Glutamatergic neuron (in vitro differentiated cells): ENCODE data around the gene TNS3. TPM values are rescaled to one million over a fixed set of nuclear protein-coding genes. Genes with fewer than 3 reads are reported as not detected.

Experiments used
- DNase-seq: peaks from one replicate; pipeline ENCODE4 v3.0.0; 2022
- H3K27ac Mint-ChIP-seq: one replicate; pipeline ENCODE4 v1.8.0; 2020; ENCODE audit warnings: mild to moderate bottlenecking, mixed read lengths, inconsistent platforms; ENCODE audit not compliant: unreplicated experiment
- H3K27me3 Mint-ChIP-seq: one replicate; pipeline ENCODE4 v1.8.0; 2020; ENCODE audit warnings: mild to moderate bottlenecking, moderate library complexity, mixed read lengths, inconsistent platforms; ENCODE audit not compliant: unreplicated experiment
- H3K36me3 Mint-ChIP-seq: one replicate; pipeline ENCODE4 v1.8.0; 2020; ENCODE audit warnings: mild to moderate bottlenecking, mixed read lengths, inconsistent platforms; ENCODE audit not compliant: unreplicated experiment
- H3K4me1 Mint-ChIP-seq: one replicate; pipeline ENCODE4 v1.8.0; 2020; ENCODE audit warnings: mild to moderate bottlenecking, low read depth, mixed read lengths, inconsistent platforms; ENCODE audit not compliant: unreplicated experiment
- H3K4me3 Mint-ChIP-seq: one replicate; pipeline ENCODE4 v1.8.0; 2020; ENCODE audit warnings: mild to moderate bottlenecking, mixed read lengths, inconsistent platforms; ENCODE audit not compliant: unreplicated experiment
- H3K9me3 Mint-ChIP-seq: one replicate; pipeline ENCODE4 v1.8.0; 2020; ENCODE audit warnings: mild to moderate bottlenecking, moderate library complexity, mixed read lengths, inconsistent platforms; ENCODE audit not compliant: unreplicated experiment
- total RNA-seq: library from RNA; stranded (reverse); fragmentation: NEBNext Ultra II Directional; extraction: Animal tissue kit (Norgen Biotek cat#: 25700); gene quantifications from one replicate; pipeline ENCODE4 v1.2.1, GENCODE V29; 2021; ENCODE audit not compliant: unreplicated experiment
- TF ChIP-seq, protein P1 (sequence below): fragments of 200-600 bp; sonication (generic); IDR thresholded peaks from one replicate; pipeline ENCODE4 v1.5.0; 2021; ENCODE audit not compliant: partially characterized antibody, unreplicated experiment

Gene TNS3
- total RNA-seq, 1 donor from 2014 or later, result 3.8 TPM

DNA sequence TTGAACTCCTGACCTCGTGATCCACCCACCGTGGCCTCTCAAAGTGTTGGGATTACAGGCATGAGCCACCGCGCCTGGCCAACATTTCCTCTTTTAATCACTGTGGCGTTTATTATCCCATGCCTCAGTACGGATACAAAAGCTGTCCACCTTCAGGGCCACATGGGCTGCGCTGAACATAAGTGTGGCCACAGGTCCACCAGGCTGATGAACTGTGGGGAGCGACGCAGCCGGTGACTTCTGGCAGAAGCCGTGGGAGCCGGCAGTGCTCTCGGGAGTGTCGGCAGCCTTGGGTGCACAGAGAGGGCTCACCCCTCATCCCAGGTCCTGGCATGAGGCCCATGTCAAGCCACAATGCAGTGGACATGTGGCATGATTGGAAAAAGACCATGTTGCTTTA lies 223.6 kb downstream of the TNS3 start:
- H3K27me3 Mint-ChIP-seq, result peaks cover 2% of the 10 kb centered on the region
- H3K4me1 Mint-ChIP-seq, result no peaks in the 10 kb centered on the region
- H3K9me3 Mint-ChIP-seq, result peaks cover 4% of the 10 kb centered on the region
- no peaks in the 10 kb centered on the region for H3K36me3 Mint-ChIP-seq
- H3K27ac Mint-ChIP-seq, result no peak overlapping the region
- DNase-seq, result no peak
- TF ChIP-seq, protein P1, sequence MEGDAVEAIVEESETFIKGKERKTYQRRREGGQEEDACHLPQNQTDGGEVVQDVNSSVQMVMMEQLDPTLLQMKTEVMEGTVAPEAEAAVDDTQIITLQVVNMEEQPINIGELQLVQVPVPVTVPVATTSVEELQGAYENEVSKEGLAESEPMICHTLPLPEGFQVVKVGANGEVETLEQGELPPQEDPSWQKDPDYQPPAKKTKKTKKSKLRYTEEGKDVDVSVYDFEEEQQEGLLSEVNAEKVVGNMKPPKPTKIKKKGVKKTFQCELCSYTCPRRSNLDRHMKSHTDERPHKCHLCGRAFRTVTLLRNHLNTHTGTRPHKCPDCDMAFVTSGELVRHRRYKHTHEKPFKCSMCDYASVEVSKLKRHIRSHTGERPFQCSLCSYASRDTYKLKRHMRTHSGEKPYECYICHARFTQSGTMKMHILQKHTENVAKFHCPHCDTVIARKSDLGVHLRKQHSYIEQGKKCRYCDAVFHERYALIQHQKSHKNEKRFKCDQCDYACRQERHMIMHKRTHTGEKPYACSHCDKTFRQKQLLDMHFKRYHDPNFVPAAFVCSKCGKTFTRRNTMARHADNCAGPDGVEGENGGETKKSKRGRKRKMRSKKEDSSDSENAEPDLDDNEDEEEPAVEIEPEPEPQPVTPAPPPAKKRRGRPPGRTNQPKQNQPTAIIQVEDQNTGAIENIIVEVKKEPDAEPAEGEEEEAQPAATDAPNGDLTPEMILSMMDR, result no peak
- no peak overlapping the region for H3K4me3 Mint-ChIP-seq

DNA sequence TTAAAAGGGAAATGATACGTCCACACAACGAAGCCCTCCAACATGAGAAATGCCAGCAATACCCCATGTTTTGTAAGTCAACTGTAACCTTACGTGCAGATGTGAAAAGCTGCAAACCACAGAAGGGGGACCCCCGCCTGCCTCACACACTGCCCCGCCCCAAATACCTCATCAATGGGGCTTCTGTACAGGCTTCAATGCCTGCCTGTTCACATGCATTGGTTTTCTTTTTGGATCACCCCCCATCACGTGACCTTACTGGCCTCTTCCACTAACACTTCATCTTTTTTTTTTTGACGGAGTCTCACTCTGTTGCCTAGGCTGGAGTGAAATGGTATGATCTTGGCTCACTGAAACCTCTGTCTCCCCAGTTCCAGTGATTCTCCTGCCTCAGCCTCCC lies 224.0 kb downstream of the TNS3 start:
- Mint-ChIP-seq H3K36me3 (no peaks in the 10 kb centered on the region), H3K4me3 (no peak overlapping the region), H3K4me1 (no peaks in the 10 kb centered on the region), H3K27me3 (peaks cover 2% of the 10 kb centered on the region), H3K9me3 (peaks cover 4% of the 10 kb centered on the region), H3K27ac (no peak overlapping the region)
- DNase-seq, result no peak
- TF ChIP-seq, protein P1, result no peak

DNA sequence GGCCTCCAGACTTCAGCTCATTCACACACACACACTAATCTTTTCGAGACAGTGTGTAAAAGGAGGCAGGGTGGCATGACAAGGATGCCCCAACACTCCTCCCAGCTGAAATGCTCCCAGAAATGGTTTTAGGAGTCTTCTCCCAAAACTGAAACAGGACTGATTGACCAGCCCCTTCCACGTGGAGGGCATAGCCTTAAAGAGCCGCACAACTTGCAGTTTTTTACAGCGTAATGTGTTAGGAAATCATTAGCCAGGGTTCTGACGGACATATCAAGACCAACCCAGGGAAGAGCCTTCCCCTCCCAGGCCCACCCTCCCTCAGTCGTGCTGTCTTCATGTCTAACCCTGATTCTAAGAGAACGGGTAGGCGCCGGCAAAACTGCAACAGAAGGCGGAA lies 224.6 kb downstream of the TNS3 start:
- H3K9me3 Mint-ChIP-seq, result peaks cover 4% of the 10 kb centered on the region
- no peak overlapping the region for H3K4me3 Mint-ChIP-seq
- no peaks in the 10 kb centered on the region for H3K36me3 Mint-ChIP-seq
- DNase-seq, result no peak
- H3K27me3 Mint-ChIP-seq, result peaks cover 2% of the 10 kb centered on the region
- TF ChIP-seq, protein P1, result no peak
- no peaks in the 10 kb centered on the region for H3K4me1 Mint-ChIP-seq
- H3K27ac Mint-ChIP-seq, result no peak overlapping the region

DNA sequence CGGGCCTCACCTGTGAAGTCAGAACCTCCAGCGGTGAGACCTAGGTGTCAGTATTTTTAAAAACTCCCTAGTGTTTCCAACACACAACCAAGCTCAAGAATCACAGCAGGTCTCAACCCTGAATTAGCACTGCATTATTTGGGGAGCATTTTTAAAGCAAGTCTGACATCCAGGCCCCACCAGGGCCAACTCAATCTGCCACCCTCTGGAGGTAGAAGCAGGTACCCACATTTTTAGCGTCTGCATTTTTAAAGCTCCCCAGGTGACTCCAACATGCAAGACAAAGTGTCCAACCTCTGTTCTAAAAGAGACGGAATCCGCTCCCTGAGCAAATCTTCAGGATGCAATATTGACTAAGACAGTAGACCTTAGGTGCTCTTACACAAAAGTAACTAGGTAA lies 225.7 kb downstream of the TNS3 start:
- Mint-ChIP-seq H3K27ac (no peak overlapping the region), H3K36me3 (no peaks in the 10 kb centered on the region), H3K4me1 (no peaks in the 10 kb centered on the region), H3K27me3 (peaks cover 2% of the 10 kb centered on the region), H3K9me3 (peaks cover 4% of the 10 kb centered on the region), H3K4me3 (no peak overlapping the region)
- TF ChIP-seq, protein P1, result no peak
- no peak for DNase-seq

DNA sequence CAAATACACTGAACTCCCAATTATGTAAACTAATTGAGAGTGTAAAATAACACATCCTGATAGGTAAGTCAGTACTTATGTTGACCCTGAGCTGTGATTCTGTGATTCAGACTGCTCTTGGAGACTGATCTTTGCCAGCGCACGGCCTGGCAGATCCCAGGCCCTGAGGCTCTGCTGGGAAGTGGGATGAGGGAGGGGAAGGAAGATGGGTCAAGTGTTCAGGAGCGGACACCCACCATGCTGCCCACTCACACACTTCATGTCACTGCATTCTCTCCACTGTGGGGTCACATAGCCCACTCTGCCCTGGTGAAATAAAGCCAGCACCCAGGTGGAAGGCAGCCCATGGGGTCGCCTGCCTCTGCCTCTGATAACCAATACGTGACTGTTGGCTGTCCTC lies 226.2 kb downstream of the TNS3 start:
- no peaks in the 10 kb centered on the region for H3K4me1 Mint-ChIP-seq
- no peak overlapping the region for H3K27ac Mint-ChIP-seq
- peaks cover 4% of the 10 kb centered on the region for H3K9me3 Mint-ChIP-seq
- H3K36me3 Mint-ChIP-seq, result no peaks in the 10 kb centered on the region
- TF ChIP-seq, protein P1, result no peak
- peaks cover 2% of the 10 kb centered on the region for H3K27me3 Mint-ChIP-seq
- DNase-seq, result no peak
- H3K4me3 Mint-ChIP-seq, result no peak overlapping the region
